Stimulated activated naive B cell treated with anti-CD40 and anti-IgM and Interleukin-4, amounts not matched to agents 10 μg/mL and 1 μg/mL and 100 μg/mL, for 72 hours (primary cell): ENCODE measurements around the gene TAGLN.
"Not testable (repeated sequence)": the region's sequence is repeated elsewhere in the genome, so short reads cannot be mapped to it uniquely, and the experiment has no call there.

Source experiments
- ATAC-seq, 2 donors: fragments of 150-1000 bp; cut with Tn5 transposase; replicated peaks; 2 replicates each; pipeline ENCODE4 v1.10.0; 2021; ENCODE audit warnings: moderate library complexity in 1 of 2
- DNase-seq: peaks from one replicate; pipeline ENCODE4 v3.0.0; 2021
- H3K27ac Mint-ChIP-seq: one replicate; pipeline ENCODE4 v1.8.0; 2022; ENCODE audit warnings: mild to moderate bottlenecking, mixed read lengths
- H3K27me3 Mint-ChIP-seq, 2 donors: one replicate each; pipeline ENCODE4 v1.8.0; 2022; ENCODE audit warnings: mixed read lengths in 2 of 2
- H3K36me3 Mint-ChIP-seq, 2 donors: one replicate each; pipeline ENCODE4 v1.8.0; 2022; ENCODE audit warnings: mixed read lengths in 2 of 2, mild to moderate bottlenecking in 1 of 2
- H3K4me1 Mint-ChIP-seq, 2 donors: one replicate each; pipeline ENCODE4 v1.8.0; 2022; ENCODE audit warnings: mixed read lengths in 2 of 2, mild to moderate bottlenecking in 1 of 2
- H3K4me3 Mint-ChIP-seq, 2 donors: one replicate each; pipeline ENCODE4 v1.8.0; 2022; ENCODE audit warnings: mild to moderate bottlenecking in 2 of 2, mixed read lengths in 2 of 2, moderate library complexity in 1 of 2
- H3K9me3 Mint-ChIP-seq, 2 donors: one replicate each; pipeline ENCODE4 v1.8.0; 2022; ENCODE audit warnings: mixed read lengths in 2 of 2, mild to moderate bottlenecking in 1 of 2

TAGLN gene

GRCh38 chr11:117207481-117207880 is 8.3 kb downstream of the TAGLN start:
- not testable (repeated sequence) for H3K4me1 Mint-ChIP-seq, H3K27me3 Mint-ChIP-seq, DNase-seq, ATAC-seq, H3K9me3 Mint-ChIP-seq, H3K4me3 Mint-ChIP-seq, H3K27ac Mint-ChIP-seq
- peaks cover 29 to 53% of the 10 kb centered on the region in 2 donors for H3K36me3 Mint-ChIP-seq

- not testable (repeated sequence) for H3K4me3 Mint-ChIP-seq, H3K27me3 Mint-ChIP-seq, DNase-seq, H3K27ac Mint-ChIP-seq, H3K4me1 Mint-ChIP-seq, H3K9me3 Mint-ChIP-seq, ATAC-seq
- H3K36me3 Mint-ChIP-seq: peaks cover 29 to 51% of the 10 kb centered on the region in 2 donors
Measured at GRCh38 chr11:117208710-117209109, 9.5 kb downstream of the TAGLN start.

- not testable (repeated sequence) for H3K4me1 Mint-ChIP-seq, ATAC-seq, H3K4me3 Mint-ChIP-seq, DNase-seq, H3K27me3 Mint-ChIP-seq, H3K9me3 Mint-ChIP-seq
- Mint-ChIP-seq H3K27ac (peak overlapping the region; percentile 73), H3K36me3 (peaks cover 31 to 53% of the 10 kb centered on the region in 2 donors)
Measured at GRCh38 chr11:117209351-117210125, 10.4 kb downstream of the TAGLN start.

- Mint-ChIP-seq H3K27ac (no peak overlapping the region), H3K4me3 (no peak overlapping the region), H3K4me1 (peaks cover 0 to 2% of the 10 kb centered on the region in 2 donors), H3K36me3 (peaks cover 24 to 48% of the 10 kb centered on the region in 2 donors), H3K27me3 (no peaks in the 10 kb centered on the region), H3K9me3 (no peaks in the 10 kb centered on the region)
- DNase-seq: no peak
- no peak for ATAC-seq
Measured at GRCh38 chr11:117210620-117211019, 11.4 kb downstream of the TAGLN start.

GRCh38 chr11:117212697-117213355 is 13.7 kb downstream of the TAGLN start:
- no peaks in the 10 kb centered on the region for H3K27me3 Mint-ChIP-seq
- peaks cover 0 to 2% of the 10 kb centered on the region in 2 donors for H3K4me1 Mint-ChIP-seq
- ATAC-seq (no peak), DNase-seq (no peak)
- H3K9me3 Mint-ChIP-seq: no peaks in the 10 kb centered on the region
- H3K4me3 Mint-ChIP-seq: no peak overlapping the region
- no peak overlapping the region for H3K27ac Mint-ChIP-seq
- peaks cover 36 to 54% of the 10 kb centered on the region in 2 donors for H3K36me3 Mint-ChIP-seq

GRCh38 chr11:117214404-117215110 is 15.4 kb downstream of the TAGLN start:
- Mint-ChIP-seq H3K36me3 (peaks cover 46 to 71% of the 10 kb centered on the region in 2 donors), H3K4me3 (no peak overlapping the region), H3K9me3 (no peaks in the 10 kb centered on the region), H3K27me3 (no peaks in the 10 kb centered on the region), H3K4me1 (peaks cover 5% of the 10 kb centered on the region in 2 donors), H3K27ac (peak overlapping the region; percentile 7)
- DNase-seq (no peak), ATAC-seq (no peak)

GRCh38 chr11:117217141-117218084 is 18.2 kb downstream of the TAGLN start:
- DNase-seq (no peak), ATAC-seq (no peak)
- Mint-ChIP-seq H3K27ac (peak overlapping the region; percentile 47), H3K27me3 (no peaks in the 10 kb centered on the region), H3K9me3 (no peaks in the 10 kb centered on the region), H3K36me3 (peaks cover 51 to 70% of the 10 kb centered on the region in 2 donors), H3K4me1 (peaks cover 3 to 12% of the 10 kb centered on the region in 2 donors), H3K4me3 (no peak overlapping the region)

GRCh38 chr11:117218133-117218915 is 19.2 kb downstream of the TAGLN start:
- H3K4me1 Mint-ChIP-seq: peaks cover 3 to 12% of the 10 kb centered on the region in 2 donors
- peak overlapping the region; percentile 44 for H3K27ac Mint-ChIP-seq
- no peaks in the 10 kb centered on the region for H3K9me3 Mint-ChIP-seq
- H3K27me3 Mint-ChIP-seq: no peaks in the 10 kb centered on the region
- peaks cover 50 to 71% of the 10 kb centered on the region in 2 donors for H3K36me3 Mint-ChIP-seq
- H3K4me3 Mint-ChIP-seq: no peak overlapping the region
- DNase-seq (no peak), ATAC-seq (no peak)

- H3K27me3 Mint-ChIP-seq: no peaks in the 10 kb centered on the region
- DNase-seq: no peak
- peaks cover 54 to 74% of the 10 kb centered on the region in 2 donors for H3K36me3 Mint-ChIP-seq
- H3K4me1 Mint-ChIP-seq: peaks cover 3 to 12% of the 10 kb centered on the region in 2 donors
- no peak overlapping the region for H3K4me3 Mint-ChIP-seq
- no peaks in the 10 kb centered on the region for H3K9me3 Mint-ChIP-seq
- peak overlapping the region; percentile 89 for H3K27ac Mint-ChIP-seq
- ATAC-seq: no peak
Measured at GRCh38 chr11:117219001-117219400, 19.8 kb downstream of the TAGLN start.

- Mint-ChIP-seq H3K4me3 (no peak overlapping the region), H3K27me3 (no peaks in the 10 kb centered on the region), H3K36me3 (peaks cover 53 to 74% of the 10 kb centered on the region in 2 donors), H3K9me3 (no peaks in the 10 kb centered on the region), H3K27ac (peak overlapping the region; percentile 89), H3K4me1 (peaks cover 3 to 12% of the 10 kb centered on the region in 2 donors)
- ATAC-seq (no peak), DNase-seq (no peak)
Measured at GRCh38 chr11:117219455-117219854, 20.3 kb downstream of the TAGLN start.

GRCh38 chr11:117219995-117220394 is 20.8 kb downstream of the TAGLN start:
- ATAC-seq (no peak), DNase-seq (no peak)
- Mint-ChIP-seq H3K36me3 (peaks cover 53 to 74% of the 10 kb centered on the region in 2 donors), H3K9me3 (no peaks in the 10 kb centered on the region), H3K4me1 (peaks cover 3 to 17% of the 10 kb centered on the region in 2 donors), H3K27me3 (no peaks in the 10 kb centered on the region), H3K27ac (peak overlapping the region; percentile 31), H3K4me3 (no peak overlapping the region)

- Mint-ChIP-seq H3K36me3 (peaks cover 59 to 78% of the 10 kb centered on the region in 2 donors), H3K9me3 (no peaks in the 10 kb centered on the region), H3K4me1 (peaks cover 3 to 23% of the 10 kb centered on the region in 2 donors), H3K27ac (no peak overlapping the region), H3K27me3 (no peaks in the 10 kb centered on the region), H3K4me3 (no peak overlapping the region)
- no peak for DNase-seq
- ATAC-seq: no peak
Measured at GRCh38 chr11:117220568-117220967, 21.4 kb downstream of the TAGLN start.
